Fibroblast of lung (primary cell): ENCODE results near the gene N4BP2L1. TPM values are rescaled to one million over a fixed set of nuclear protein-coding genes. Genes with fewer than 3 reads are reported as not detected.
A peak's percentile ranks its signal among the peaks of the same experiment; 100 is the strongest.

Experiments used
- DNase-seq, 2 donors: peaks; one replicate each; pipeline versions ENCODE4 v3.0.0 to v3.0.0-alpha.2; 2010; ENCODE audit warnings: low read depth in 2 of 2
- H2AFZ ChIP-seq: 2 replicates; pipeline ENCODE4 v1.5.1; 2012; ENCODE audit warnings: low read length, control low read depth, inconsistent platforms
- H3K27ac ChIP-seq: 2 replicates; pipeline ENCODE4 v1.5.1; 2011; ENCODE audit warnings: low read length, control low read depth; ENCODE audit not compliant: insufficient read depth
- H3K27me3 ChIP-seq: 2 replicates; pipeline ENCODE4 v1.5.1; 2011; ENCODE audit warnings: mild to moderate bottlenecking, low read length; ENCODE audit not compliant: control insufficient read depth, insufficient read depth
- H3K36me3 ChIP-seq: 2 replicates; pipeline ENCODE4 v1.5.1; 2011; ENCODE audit warnings: low read length; ENCODE audit not compliant: control insufficient read depth, insufficient read depth
- H3K4me1 ChIP-seq: 2 replicates; pipeline ENCODE4 v1.5.1; 2011; ENCODE audit warnings: low read length; ENCODE audit not compliant: control insufficient read depth, insufficient read depth; ENCODE audit errors: extremely low read depth
- H3K4me2 ChIP-seq: 2 replicates; pipeline ENCODE4 v1.5.1; 2011; ENCODE audit warnings: low read length, control low read depth; ENCODE audit not compliant: insufficient read depth; ENCODE audit errors: extremely low read depth
- H3K4me3 ChIP-seq, 4 experiments: fragments of 200-600 bp in 1 of 4; sonication (generic) in 1 of 4; replicated peaks in 1 of 4; 2 replicates each; pipeline ENCODE4 v1.5.1; 2011 to 2016; ENCODE audit warnings: low read length in 4 of 4, low read depth in 3 of 4, mild to moderate bottlenecking in 3 of 4, control low read depth in 2 of 4, inconsistent platforms in 1 of 4, mixed read lengths in 1 of 4; ENCODE audit not compliant: insufficient read depth in 1 of 4; ENCODE audit errors: control extremely low read depth in 1 of 4
- H3K79me2 ChIP-seq: 2 replicates; pipeline ENCODE4 v1.5.1; 2012; ENCODE audit warnings: mild to moderate bottlenecking, low read length, inconsistent platforms; ENCODE audit not compliant: control insufficient read depth, insufficient read depth
- H3K9ac ChIP-seq: 2 replicates; pipeline ENCODE4 v1.5.1; 2011; ENCODE audit warnings: mild to moderate bottlenecking, low read length, control low read depth; ENCODE audit not compliant: insufficient read depth
- H3K9me3 ChIP-seq: 2 replicates; pipeline ENCODE4 v1.5.1; 2012; ENCODE audit warnings: low read depth, low read length; ENCODE audit not compliant: control insufficient read depth, insufficient read depth
- H4K20me1 ChIP-seq: 2 replicates; pipeline ENCODE4 v1.5.1; 2011; ENCODE audit warnings: low read length; ENCODE audit not compliant: control insufficient read depth, insufficient read depth; ENCODE audit errors: extremely low read depth
- CTCF ChIP-seq, 2 donors: IDR thresholded peaks in 1 of 2; conservative IDR thresholded peaks in 1 of 2; 1 replicate in 1 of 2; 2 replicates in 1 of 2; pipeline ENCODE4 v1.5.1; 2011 to 2012; ENCODE audit warnings: low read length in 2 of 2, control low read depth in 1 of 2, inconsistent platforms in 1 of 2, low read depth in 1 of 2, mild to moderate bottlenecking in 1 of 2
- EZH2 ChIP-seq: IDR thresholded peaks from 2 replicates; pipeline ENCODE4 v1.5.1; 2012; ENCODE audit warnings: low read length, control low read depth, mild to moderate bottlenecking; ENCODE audit errors: missing control alignments
- polyA minus RNA-seq: library from RNA; depleted of rRNA, polyadenylated mRNA; stranded (reverse); fragments of >200 nt; gene quantifications from 2 replicates; pipeline ENCODE4 v1.2.3, GENCODE V29; 2011; ENCODE audit warnings: low replicate concordance
- polyA plus RNA-seq, 2 donors: library from polyadenylated mRNA; depleted of rRNA in 1 of 2; stranded (reverse) in 1 of 2; unstranded in 1 of 2; fragments of >200 nt; gene quantifications; 2 replicates each; pipeline ENCODE4 v1.2.1, GENCODE V29; 2011 to 2012; ENCODE audit warnings: missing spikeins in 1 of 2
- total RNA-seq: library from RNA; depleted of rRNA; stranded (reverse); fragments of >200 nt; gene quantifications from 2 replicates; pipeline ENCODE4 v1.2.1, GENCODE V29; 2014

N4BP2L1 gene
- 5.6 and 5.9 TPM in 2 replicates for total RNA-seq
- polyA plus RNA-seq = 1.1 and 2.7 TPM in 2 replicates
- 0.93 and 2.0 TPM in 2 replicates for polyA plus RNA-seq (2012)
- polyA minus RNA-seq = 0.22 and 0.35 TPM in 2 replicates

DNA sequence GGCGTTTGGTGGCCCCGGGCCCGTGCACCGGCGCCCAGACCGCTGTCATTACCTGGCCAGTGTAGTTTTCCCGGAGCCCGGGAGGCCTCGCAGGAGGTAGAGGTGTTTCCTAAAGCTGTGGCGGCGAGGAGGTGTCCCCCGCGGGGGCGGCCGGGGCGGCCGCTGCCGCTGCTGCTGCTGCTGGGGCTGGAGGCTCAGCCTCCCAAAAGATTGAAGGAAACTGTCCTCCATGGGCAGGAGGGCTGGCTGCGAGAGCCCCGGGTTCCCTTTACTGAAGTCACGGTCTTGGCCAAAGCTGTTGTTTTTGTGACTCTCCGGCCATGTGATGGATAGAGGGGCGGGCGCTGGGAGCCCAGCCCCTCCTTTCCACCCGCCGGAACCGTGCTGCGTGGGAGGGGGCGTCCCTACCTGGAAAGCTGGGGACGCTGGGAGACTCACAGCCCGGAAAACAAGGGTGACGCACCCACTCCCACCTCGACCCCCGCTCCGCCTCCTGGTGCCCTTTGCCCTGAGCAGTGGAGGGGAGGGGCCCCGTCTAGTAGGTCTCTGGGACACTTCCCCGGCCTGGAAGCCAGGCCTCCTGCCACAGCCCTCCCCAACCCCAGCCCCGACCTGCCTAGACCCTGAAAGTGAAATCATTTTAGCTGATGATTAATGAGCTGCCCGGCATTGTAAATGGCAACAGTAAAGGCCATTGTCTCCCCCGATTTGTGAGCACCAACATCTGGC, at the start of gene N4BP2L1:
Gene N4BP2L1 (minus strand): TSS at position 279 of the 729 bp plus-strand sequence. CDS start 48 bp downstream, at position 231.
- peak; percentile 33 to 34 for DNase-seq
- Histone ChIP-seq H3K79me2 (no peaks in the 10 kb centered on the region), H4K20me1 (no peaks in the 10 kb centered on the region), H3K36me3 (no peaks in the 10 kb centered on the region), H3K27ac (no peak within 1 kb of the TSS), H3K9me3 (no peaks in the 10 kb centered on the region), H3K4me2 (peak within 1 kb of the TSS; percentile 85), H2AFZ (peak within 1 kb of the TSS; percentile 76), H3K4me3 (peak within 1 kb of the TSS; percentile 57 to 70 (median 60)), H3K27me3 (no peaks in the 10 kb centered on the region), H3K4me1 (no peaks in the 10 kb centered on the region), H3K9ac (peak within 1 kb of the TSS; percentile 70)
- no peak for TF ChIP-seq EZH2
- no peak for TF ChIP-seq CTCF (conservative IDR thresholded peaks at IDR 0.05 in 1 of 2, IDR thresholded peaks at IDR 0.05 in 1 of 2; ENCODE audit: low read depth in 1 of 2, low read length in 2 of 2)

GRCh38 chr13:32476892-32477291, 49.0 kb upstream of the N4BP2L1 start:
- Histone ChIP-seq H3K9me3 (no peaks in the 10 kb centered on the region), H3K27me3 (no peaks in the 10 kb centered on the region), H3K79me2 (no peaks in the 10 kb centered on the region), H3K9ac (no peak overlapping the region), H2AFZ (no peak overlapping the region), H3K4me1 (no peaks in the 10 kb centered on the region), H3K27ac (no peak overlapping the region), H3K36me3 (no peaks in the 10 kb centered on the region), H4K20me1 (no peaks in the 10 kb centered on the region), H3K4me3 (no peak overlapping the region), H3K4me2 (no peak overlapping the region)
- TF ChIP-seq EZH2 (no peak), CTCF (conservative IDR thresholded peaks at IDR 0.05 in 1 of 2, IDR thresholded peaks at IDR 0.05 in 1 of 2; ENCODE audit: low read depth in 1 of 2, low read length in 2 of 2) (no peak)
- no peak for DNase-seq

GRCh38 chr13:32476021-32476731, 48.2 kb upstream of the N4BP2L1 start:
- Histone ChIP-seq H4K20me1 (no peaks in the 10 kb centered on the region), H3K4me3 (no peak overlapping the region), H3K9ac (no peak overlapping the region), H3K36me3 (no peaks in the 10 kb centered on the region), H3K27ac (no peak overlapping the region), H3K9me3 (no peaks in the 10 kb centered on the region), H3K4me1 (no peaks in the 10 kb centered on the region), H3K79me2 (no peaks in the 10 kb centered on the region), H2AFZ (no peak overlapping the region), H3K4me2 (no peak overlapping the region), H3K27me3 (no peaks in the 10 kb centered on the region)
- no peak for TF ChIP-seq EZH2
- no peak for TF ChIP-seq CTCF (conservative IDR thresholded peaks at IDR 0.05 in 1 of 2, IDR thresholded peaks at IDR 0.05 in 1 of 2; ENCODE audit: low read depth in 1 of 2, low read length in 2 of 2)
- no peak for DNase-seq
